ENCODE measurements around the gene RNF215. TPM values are rescaled to one million over a fixed set of nuclear protein-coding genes. Genes with fewer than 3 reads are reported as not detected.

RNF215 gene
- total and polyA plus RNA-seq, 10 of the 15 experiments (the other 5 are each of a cell fraction or from before 2014, with no cell fraction given), result 0.31 to 7.6 (median 3.0) TPM; not detected in 1

DNA sequence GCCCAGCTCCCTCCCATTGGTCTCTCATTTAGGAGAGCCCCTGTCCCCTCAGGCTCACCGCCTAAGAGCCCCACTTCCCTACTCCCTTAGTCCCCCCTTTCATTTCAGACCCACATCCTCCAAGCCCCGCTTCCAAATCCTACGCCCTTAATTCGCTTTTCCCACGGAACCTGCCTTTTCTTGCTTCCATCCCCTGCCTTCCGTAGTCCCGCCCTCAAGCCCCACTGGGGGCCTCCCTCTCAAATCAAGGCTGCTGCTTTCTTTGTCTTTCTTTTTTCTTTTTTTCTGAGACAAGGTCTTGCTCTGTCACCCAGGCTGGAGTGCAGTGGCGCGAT, 30.0 kb downstream of the RNF215 start:
- H3K27ac ChIP-seq (ENCODE audit: control insufficient read depth, insufficient read depth), result no peak overlapping the region
- FAIRE-seq (no peak), ATAC-seq (no peak), DNase-seq (ENCODE audit: low read depth, low spot score) (no peak)
- intact Hi-C loops (cut with micrococcal nuclease; ENCODE audit: unreplicated experiment), result loop anchor here (2.0 kb wide), 1 partner anchor 68 kb away; the partner anchor contains the start of gene CASTOR1
- ChIA-PET POLR2A (interaction anchor here (0.6 to 5.7 kb wide), 7 partner anchors 10 to 69 kb away, joined by 3 to 35 read pairs (median 4); partner anchors contain the start of gene TBC1D10A), SMC1A (ENCODE audit: uncharacterized antibody, unreplicated experiment) (interaction anchor here (0.9 to 1.8 kb wide), 5 partner anchors 29 to 69 kb away, joined by 3 to 10 read pairs (median 4); no protein-coding TSS in a partner anchor), RAD21 (ENCODE audit: unreplicated experiment) (interaction anchor here (0.6 to 2.0 kb wide), 9 partner anchors 12 to 69 kb away, joined by 3 to 16 read pairs (median 4); partner anchors contain the start of genes CASTOR1 and TBC1D10A), CTCF (interaction anchor here (0.7 to 1.8 kb wide), 5 partner anchors 30 to 245 kb away, joined by 3 to 23 read pairs (median 4); partner anchors contain the start of genes CASTOR1 and TBC1D10A)
- no peaks in the 10 kb centered on the region for H4K20me1 ChIP-seq (ENCODE audit: control insufficient read depth, insufficient read depth)
- WGBS (ENCODE audit: insufficient coverage, insufficient replicate concordance, low lambda C conversion rate, missing lambda C conversion rate), result 10% methylated on average over 9 of the region's 9 CpGs
- H3K4me3 ChIP-seq, result peak overlapping the region; percentile 92
- peaks cover 39% of the 10 kb centered on the region for H3K79me2 ChIP-seq (ENCODE audit: control insufficient read depth, insufficient read depth, low read length)
- H3K4me1 ChIP-seq (ENCODE audit: control insufficient read depth, insufficient read depth, low read length), result 0 out of 2 replicates have a peak, but pooled peaks cover 5% of the 10 kb centered on the region
- H3K9ac ChIP-seq (ENCODE audit: control insufficient read depth, insufficient read depth, low read length), result peak overlapping the region; percentile 37; the same call in 1 of the 2 replicates
- H3K27me3 ChIP-seq (replicated peaks in 1 of 2; ENCODE audit: control insufficient read depth in 2 of 2, insufficient read depth in 2 of 2, low read length in 1 of 2), result no peaks in the 10 kb centered on the region
- no peaks in the 10 kb centered on the region for H3K9me3 ChIP-seq (replicated peaks; ENCODE audit: control insufficient read depth, insufficient read depth, low read length)
- in situ Hi-C loops (cut with MboI), result no loop called here
- peak overlapping the region; percentile 88 for H2AFZ ChIP-seq (ENCODE audit: control insufficient read depth, low read depth, low read length)
- BruUV-seq (replicated peaks), result no TSS peak
- H3K36me3 ChIP-seq (ENCODE audit: control insufficient read depth in 2 of 2, insufficient read depth in 2 of 2, low read length in 1 of 2), result peaks cover 5 to 7% of the 10 kb centered on the region in 2 experiments; a peak in 3 of 4 replicates
- 0 out of 2 replicates have a peak, but pooled peaks have one; percentile 9 for TF ChIP-seq NBN (IDR thresholded peaks at IDR 0.05)
- TF ChIP-seq HDAC2 (IDR thresholded peaks at IDR 0.05), result no peak
- TF ChIP-seq SREBF2 (IDR thresholded peaks at IDR 0.05; ENCODE audit: low read length), result no peak
- TF ChIP-seq, protein P1, sequence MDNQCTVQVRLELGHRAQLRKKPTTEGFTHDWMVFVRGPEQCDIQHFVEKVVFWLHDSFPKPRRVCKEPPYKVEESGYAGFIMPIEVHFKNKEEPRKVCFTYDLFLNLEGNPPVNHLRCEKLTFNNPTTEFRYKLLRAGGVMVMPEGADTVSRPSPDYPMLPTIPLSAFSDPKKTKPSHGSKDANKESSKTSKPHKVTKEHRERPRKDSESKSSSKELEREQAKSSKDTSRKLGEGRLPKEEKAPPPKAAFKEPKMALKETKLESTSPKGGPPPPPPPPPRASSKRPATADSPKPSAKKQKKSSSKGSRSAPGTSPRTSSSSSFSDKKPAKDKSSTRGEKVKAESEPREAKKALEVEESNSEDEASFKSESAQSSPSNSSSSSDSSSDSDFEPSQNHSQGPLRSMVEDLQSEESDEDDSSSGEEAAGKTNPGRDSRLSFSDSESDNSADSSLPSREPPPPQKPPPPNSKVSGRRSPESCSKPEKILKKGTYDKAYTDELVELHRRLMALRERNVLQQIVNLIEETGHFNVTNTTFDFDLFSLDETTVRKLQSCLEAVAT (IDR thresholded peaks at IDR 0.05), result 0 out of 2 replicates have a peak, but pooled peaks have one; percentile 14
- 0 out of 2 replicates have a peak, but pooled peaks have one; percentile 37 for TF ChIP-seq HDGF (IDR thresholded peaks at IDR 0.05)
- peak overlapping the region; percentile 91 for H3K4me2 ChIP-seq (ENCODE audit: control insufficient read depth, insufficient read depth)

All from GM12878 (cell line).